CD14-positive monocyte (primary cell): ENCODE measurements around the gene ABCC4. TPM values are rescaled to one million over a fixed set of nuclear protein-coding genes. Genes with fewer than 3 reads are reported as not detected.

ENCODE experiments used
- DNase-seq, 3 donors: peaks; one replicate each; pipeline ENCODE4 v3.0.0-alpha.2; 2011 to 2022
- H2AFZ ChIP-seq: 2 replicates; pipeline ENCODE4 v1.6.0; 2012; ENCODE audit warnings: mild to moderate bottlenecking, low read depth, low read length, inconsistent platforms; ENCODE audit not compliant: insufficient read depth, poor library complexity, severe bottlenecking
- H3K27ac ChIP-seq, 2 donors: 1 replicate in 1 of 2; 2 replicates in 1 of 2; pipeline ENCODE4 v1.5.1; 2012 to 2013; ENCODE audit warnings: low read length in 2 of 2, control low read depth in 1 of 2, inconsistent platforms in 1 of 2, low read depth in 1 of 2, mild to moderate bottlenecking in 1 of 2
- H3K27me3 ChIP-seq, 2 donors: one replicate each; pipeline versions ENCODE4 v1.6.0 to v1.6.1; 2011 to 2013; ENCODE audit warnings: low read length in 2 of 2; ENCODE audit not compliant: control insufficient read depth in 2 of 2, insufficient read depth in 2 of 2
- H3K36me3 ChIP-seq, 2 donors: replicated peaks in 1 of 2; 1 replicate in 1 of 2; 2 replicates in 1 of 2; pipeline versions ENCODE4 v1.5.1 to v1.6.1; 2012 to 2013; ENCODE audit warnings: low read length in 2 of 2, control low read depth in 1 of 2, inconsistent platforms in 1 of 2, mild to moderate bottlenecking in 1 of 2; ENCODE audit not compliant: insufficient read depth in 2 of 2, control insufficient read depth in 1 of 2
- H3K4me1 ChIP-seq, 2 donors: 1 replicate in 1 of 2; 2 replicates in 1 of 2; pipeline versions ENCODE4 v1.5.1 to v1.6.1; 2012 to 2013; ENCODE audit warnings: low read length in 2 of 2, control low read depth in 1 of 2, inconsistent platforms in 1 of 2, mild to moderate bottlenecking in 1 of 2, moderate library complexity in 1 of 2; ENCODE audit not compliant: insufficient read depth in 2 of 2, control insufficient read depth in 1 of 2
- H3K4me2 ChIP-seq: replicated peaks from 2 replicates; pipeline ENCODE3; 2012; ENCODE audit warnings: low read length, moderate library complexity, mild to moderate bottlenecking; ENCODE audit not compliant: poor library complexity, severe bottlenecking; ENCODE audit errors: extremely low read depth
- H3K4me3 ChIP-seq, 3 experiments: fragments of 200-600 bp in 1 of 3; sonication (generic) in 1 of 3; replicated peaks in 1 of 3; 1 replicate in 2 of 3; 2 replicates in 1 of 3; pipeline ENCODE4 v1.5.1; 2011 to 2013; ENCODE audit warnings: low read length in 3 of 3, mild to moderate bottlenecking in 3 of 3, control low read depth in 2 of 3, low read depth in 2 of 3, inconsistent platforms in 1 of 3, moderate library complexity in 1 of 3
- H3K79me2 ChIP-seq: 2 replicates; pipeline ENCODE4 v1.6.0; 2012; ENCODE audit warnings: mild to moderate bottlenecking, control low read depth, inconsistent platforms, low read length, moderate library complexity; ENCODE audit not compliant: insufficient read depth
- H3K9ac ChIP-seq: 2 replicates; pipeline ENCODE4 v1.6.0; 2017; ENCODE audit warnings: low read length, mild to moderate bottlenecking; ENCODE audit not compliant: insufficient read depth, poor library complexity, severe bottlenecking
- H3K9me3 ChIP-seq, 2 donors: replicated peaks in 1 of 2; 1 replicate in 1 of 2; 2 replicates in 1 of 2; pipeline versions ENCODE4 v1.5.1 to v1.6.1; 2012 to 2013; ENCODE audit warnings: low read length in 2 of 2, control low read depth in 1 of 2; ENCODE audit not compliant: control insufficient read depth in 1 of 2, insufficient read depth in 1 of 2
- H4K20me1 ChIP-seq: 2 replicates; pipeline ENCODE4 v1.6.0; 2012; ENCODE audit warnings: mild to moderate bottlenecking, low read length, control low read depth, moderate library complexity; ENCODE audit not compliant: insufficient read depth
- H3K27ac Mint-ChIP-seq, 7 donors: one replicate each; pipeline ENCODE4 v1.8.0; 2020; ENCODE audit warnings: mild to moderate bottlenecking in 7 of 7, mixed read lengths in 7 of 7, moderate library complexity in 6 of 7, inconsistent platforms in 2 of 7
- H3K27me3 Mint-ChIP-seq, 3 donors: one replicate each; pipeline ENCODE4 v1.8.0; 2021 to 2022; ENCODE audit warnings: low read depth in 3 of 3, mild to moderate bottlenecking in 3 of 3, mixed read lengths in 3 of 3, moderate library complexity in 3 of 3, inconsistent platforms in 1 of 3
- H3K36me3 Mint-ChIP-seq, 2 donors: one replicate each; pipeline ENCODE4 v1.8.0; 2020; ENCODE audit warnings: mixed read lengths in 2 of 2, inconsistent platforms in 1 of 2, mild to moderate bottlenecking in 1 of 2
- H3K4me1 Mint-ChIP-seq: one replicate; pipeline ENCODE4 v1.8.0; 2020; ENCODE audit warnings: mild to moderate bottlenecking, mixed read lengths
- H3K4me3 Mint-ChIP-seq, 2 donors: one replicate each; pipeline ENCODE4 v1.8.0; 2020; ENCODE audit warnings: mild to moderate bottlenecking in 2 of 2, mixed read lengths in 2 of 2, moderate library complexity in 1 of 2
- H3K9me3 Mint-ChIP-seq, 7 donors: one replicate each; pipeline ENCODE4 v1.8.0; 2020 to 2022; ENCODE audit warnings: mixed read lengths in 7 of 7, mild to moderate bottlenecking in 6 of 7, moderate library complexity in 6 of 7, inconsistent platforms in 2 of 7
- CTCF ChIP-seq: fragments of 200-600 bp; IDR thresholded peaks from one replicate; pipeline ENCODE4 v1.8.0; 2022; ENCODE audit warnings: antibody characterized with exemption, mild to moderate bottlenecking
- WGBS: methylation state at CpG from one replicate; pipeline ENCODE4 v1.1.5; 2013; ENCODE audit warnings: missing lambda C conversion rate; ENCODE audit not compliant: insufficient coverage; 5-methylcytosine and 5-hydroxymethylcytosine counted together
- intact Hi-C, 2 donors: fragments of 100-400 bp; cut with micrococcal nuclease; formaldehyde crosslinking; loops; one replicate each; pipeline versions ENCODE4 v1.15.0 to v1.15.1; 2023
- polyA plus RNA-seq, 3 donors: library from polyadenylated mRNA; depleted of rRNA in 1 of 3; unstranded in 2 of 3; stranded (reverse) in 1 of 3; fragments of 300-500 nt in 2 of 3; fragments of >200 nt in 1 of 3; fragmentation: Illumina TruSeq in 2 of 3; gene quantifications; 1 replicate in 2 of 3; 2 replicates in 1 of 3; pipeline ENCODE4 v1.2.3, GENCODE V29; 2012 to 2021

Gene ABCC4
- polyA plus RNA-seq, 3 donors: 0.96 to 2.5 (median 1.7) TPM

- Histone ChIP-seq H3K9me3 (no peaks in the 10 kb centered on the region), H3K27me3 (no peaks in the 10 kb centered on the region), H3K9ac (no peak overlapping the region), H3K4me1 (no peaks in the 10 kb centered on the region), H3K79me2 (no peaks in the 10 kb centered on the region), H3K4me2 (no peak overlapping the region), H3K36me3 (no peaks in the 10 kb centered on the region), H4K20me1 (no peaks in the 10 kb centered on the region), H2AFZ (no peak overlapping the region), H3K4me3 (no peak overlapping the region), H3K27ac (no peak overlapping the region)
- no peak for DNase-seq
- H3K36me3 Mint-ChIP-seq: peaks cover 10 to 11% of the 10 kb centered on the region in 2 donors
- TF ChIP-seq CTCF: no peak
- intact Hi-C loops: no loop called here
- H3K4me1 Mint-ChIP-seq: peaks cover 1% of the 10 kb centered on the region
- H3K4me3 Mint-ChIP-seq: no peak overlapping the region
- WGBS: 100% methylated on average over 2 of the region's 3 CpGs
- H3K27ac Mint-ChIP-seq: no peak overlapping the region
- H3K9me3 Mint-ChIP-seq: peaks cover 0 to 14% (median 7%) of the 10 kb centered on the region in 7 donors
- H3K27me3 Mint-ChIP-seq: peaks cover 0 to 2% (median 0%) of the 10 kb centered on the region in 3 donors
These were observed 209.5 kb downstream of the ABCC4 start for GRCh38 chr13:95091755-95092154.

GRCh38 chr13:95087746-95088305, 213.4 kb downstream of the ABCC4 start:
- H3K9me3 Mint-ChIP-seq: peaks cover 0 to 11% (median 2%) of the 10 kb centered on the region in 7 donors
- H3K79me2 ChIP-seq: no peaks in the 10 kb centered on the region
- H3K4me1 ChIP-seq: no peaks in the 10 kb centered on the region
- intact Hi-C loops: no loop called here
- no peak overlapping the region for H3K27ac Mint-ChIP-seq
- H3K36me3 ChIP-seq: no peaks in the 10 kb centered on the region
- H3K9ac ChIP-seq: no peak overlapping the region
- H3K4me1 Mint-ChIP-seq: peaks cover 6% of the 10 kb centered on the region
- peaks cover 3% of the 10 kb centered on the region in 2 donors for H3K36me3 Mint-ChIP-seq
- no peaks in the 10 kb centered on the region for H4K20me1 ChIP-seq
- no peak for TF ChIP-seq CTCF
- H3K4me2 ChIP-seq: no peak overlapping the region
- no CpG with 5 or more reads among the region's 3 CpGs for WGBS
- no peak overlapping the region for H2AFZ ChIP-seq
- no peak overlapping the region for H3K4me3 Mint-ChIP-seq
- no peak for DNase-seq
- H3K27me3 Mint-ChIP-seq: peaks cover 0 to 2% (median 0%) of the 10 kb centered on the region in 3 donors
- H3K27ac ChIP-seq: no peak overlapping the region
- H3K9me3 ChIP-seq: no peaks in the 10 kb centered on the region
- no peaks in the 10 kb centered on the region for H3K27me3 ChIP-seq
- H3K4me3 ChIP-seq: no peak overlapping the region
